SK-N-SH (cell line): ENCODE results near the gene ANKRD49. TPM values are rescaled to one million over a fixed set of nuclear protein-coding genes. Genes with fewer than 3 reads are reported as not detected.

Experiments
- CTCF ChIA-PET: fragments of 300-600, 350-600 bp; formaldehyde crosslinking; extraction: SDS; loops from one replicate; lab custom pipeline; 2021; lab: Yijun Ruan, JAX
- POLR2A ChIA-PET: fragments of 350-600 bp; sonication (Branson Sonifier 250); formaldehyde crosslinking; extraction: SDS; loops from one replicate; lab custom pipeline; 2020; ENCODE audit warnings: antibody characterized with exemption, inconsistent platforms; lab: Yijun Ruan, JAX
- DNase-seq: peaks from one replicate; pipeline ENCODE4 v3.0.0; 2012
- H2AFZ ChIP-seq: fragments of 200-600 bp; sonication (generic); 2 replicates; pipeline ENCODE4 v1.8.1; 2016; ENCODE audit warnings: antibody characterized with exemption, mild to moderate bottlenecking, low read depth
- H3F3A ChIP-seq: fragments of 200-600 bp; sonication (generic); replicated peaks from 2 replicates; pipeline ENCODE3; 2016; ENCODE audit warnings: antibody characterized with exemption, mild to moderate bottlenecking; ENCODE audit not compliant: insufficient read depth
- H3K27ac ChIP-seq, 2 experiments: fragments of 200-500 bp in 1 of 2; fragments of 200-600 bp in 1 of 2; sonication (Bioruptor generic) in 1 of 2; sonication (generic), shearing (Covaris generic) in 1 of 2; 2 replicates each; pipeline versions ENCODE4 v1.5.1 to v1.6.1; 2014 to 2016; ENCODE audit warnings: low read depth in 2 of 2, inconsistent platforms in 1 of 2, low read length in 1 of 2, mild to moderate bottlenecking in 1 of 2, mixed read lengths in 1 of 2
- H3K27me3 ChIP-seq: fragments of 200-600 bp; sonication (generic), shearing (Covaris generic); 2 replicates; pipeline ENCODE4 v1.6.1; 2016; ENCODE audit warnings: mixed run types; ENCODE audit not compliant: insufficient read depth
- H3K36me3 ChIP-seq, 2 experiments: fragments of 200-500 bp in 1 of 2; fragments of 200-600 bp in 1 of 2; sonication (Bioruptor generic) in 1 of 2; sonication (generic) in 1 of 2; replicated peaks in 1 of 2; 2 replicates each; pipeline versions ENCODE3 to v1.5.1; 2014 to 2016; ENCODE audit warnings: low read length in 1 of 2, mild to moderate bottlenecking in 1 of 2; ENCODE audit not compliant: insufficient read depth in 2 of 2, control insufficient read depth in 1 of 2
- H3K4me1 ChIP-seq, 2 experiments: fragments of 200-500 bp in 1 of 2; fragments of 200-600 bp in 1 of 2; sonication (Bioruptor generic) in 1 of 2; sonication (generic), shearing (Covaris generic) in 1 of 2; 2 replicates each; pipeline versions ENCODE4 v1.5.1 to v1.6.1; 2014 to 2016; ENCODE audit warnings: low read depth in 1 of 2, low read length in 1 of 2, mixed run types in 1 of 2; ENCODE audit not compliant: insufficient read depth in 2 of 2, control insufficient read depth in 1 of 2
- H3K4me2 ChIP-seq: fragments of 200-600 bp; sonication (generic), shearing (Covaris generic); 2 replicates; pipeline ENCODE4 v1.6.1; 2017; ENCODE audit warnings: mixed run types
- H3K4me3 ChIP-seq, 2 experiments: fragments of 200-500 bp in 1 of 2; fragments of 200-600 bp in 1 of 2; sonication (Bioruptor generic) in 1 of 2; sonication (generic), shearing (Covaris generic) in 1 of 2; 2 replicates each; pipeline versions ENCODE4 v1.5.1 to v1.8.1; 2014 to 2016; ENCODE audit warnings: low read depth in 2 of 2, inconsistent platforms in 1 of 2, low read length in 1 of 2, mild to moderate bottlenecking in 1 of 2, mixed read lengths in 1 of 2, moderate library complexity in 1 of 2
- H3K79me2 ChIP-seq: fragments of 200-600 bp; sonication (generic); 2 replicates; pipeline ENCODE4 v1.8.1; 2017; ENCODE audit warnings: mild to moderate bottlenecking; ENCODE audit not compliant: insufficient read depth
- H3K9ac ChIP-seq: fragments of 200-600 bp; sonication (generic); 2 replicates; pipeline ENCODE4 v1.6.1; 2017; ENCODE audit warnings: mixed run types
- H3K9me2 ChIP-seq: fragments of 200-600 bp; sonication (generic); 2 replicates; pipeline ENCODE4 v1.6.1; 2017; ENCODE audit warnings: mixed run types
- H3K9me3 ChIP-seq: fragments of 200-600 bp; sonication (generic); 2 replicates; pipeline ENCODE4 v1.6.1; 2017; ENCODE audit warnings: mixed run types, mild to moderate bottlenecking, moderate library complexity
- H4K20me1 ChIP-seq: fragments of 200-600 bp; sonication (generic); 2 replicates; pipeline ENCODE4 v1.6.1; 2017; ENCODE audit warnings: mild to moderate bottlenecking, mixed run types; ENCODE audit not compliant: insufficient read depth
- CTCF ChIP-seq: fragments of 200-600 bp; sonication (generic); IDR thresholded peaks from 2 replicates; pipeline ENCODE4 v1.6.1; 2017; ENCODE audit warnings: antibody characterized with exemption, mild to moderate bottlenecking, moderate library complexity
- ELF1 ChIP-seq: IDR thresholded peaks from 2 replicates; pipeline ENCODE4 v1.4.0; 2012
- MAX ChIP-seq: IDR thresholded peaks from 2 replicates; pipeline ENCODE4 v1.4.0; 2012; ENCODE audit warnings: low read depth
- MEF2A ChIP-seq: IDR thresholded peaks from 2 replicates; pipeline ENCODE4 v1.4.0; 2012; ENCODE audit warnings: low read depth, borderline replicate concordance
- MXI1 ChIP-seq: IDR thresholded peaks from 2 replicates; pipeline ENCODE4 v1.6.1; 2012; ENCODE audit warnings: mild to moderate bottlenecking, low read depth, low read length, improper control_type of control experiment
- PBX3 ChIP-seq: IDR thresholded peaks from 2 replicates; pipeline ENCODE4; 2012
- RAD21 ChIP-seq: IDR thresholded peaks from 2 replicates; pipeline ENCODE4 v1.6.1; 2012; ENCODE audit warnings: mild to moderate bottlenecking, low read length
- RCOR1 ChIP-seq: fragments of 150-350 bp; IDR thresholded peaks from 2 replicates; pipeline ENCODE4 v1.6.1; 2017; ENCODE audit warnings: antibody characterized with exemption, low read length
- SMC3 ChIP-seq: IDR thresholded peaks from 2 replicates; pipeline ENCODE4 v1.6.1; 2012; ENCODE audit warnings: low read depth, low read length, improper control_type of control experiment
- TAF1 ChIP-seq: IDR thresholded peaks from 2 replicates; pipeline ENCODE4 v1.6.1; 2012; ENCODE audit warnings: low read depth, mild to moderate bottlenecking, low read length, moderate library complexity, borderline replicate concordance
- USF1 ChIP-seq: IDR thresholded peaks from 2 replicates; pipeline ENCODE4 v1.4.0; 2012; ENCODE audit warnings: low read depth, borderline replicate concordance
- WGBS: methylation state at CpG from one replicate; pipeline ENCODE4 v1.1.6; 2017; ENCODE audit warnings: low lambda C conversion rate; 5-methylcytosine and 5-hydroxymethylcytosine counted together
- polyA plus RNA-seq, 3 experiments: library from polyadenylated mRNA; depleted of rRNA; stranded (reverse); fragments of >200 nt; gene quantifications; 2 replicates each; pipeline ENCODE4 v1.2.3, GENCODE V29; 2012

Gene ANKRD49
- polyA plus RNA-seq, 1 of the 3 experiments (the other 2 are of a cell fraction): 4.9 TPM

- Histone ChIP-seq H4K20me1 (no peaks in the 10 kb centered on the region), H3K9me3 (no peaks in the 10 kb centered on the region), H3K9ac (no peak overlapping the region), H3K9me2 (no peaks in the 10 kb centered on the region), H3K4me3 (no peak overlapping the region; a peak in 1 of 4 replicates), H3F3A (no peaks in the 10 kb centered on the region), H3K36me3 (no peaks in the 10 kb centered on the region), H3K79me2 (no peaks in the 10 kb centered on the region), H3K4me2 (no peak overlapping the region)
- ChIA-PET POLR2A (no interaction called here), CTCF (interaction anchor here (0.6 to 1.8 kb wide), 22 partner anchors 10 to 630 kb away, joined by 3 to 8 read pairs (median 3); partner anchors contain the start of gene AMOTL1)
- WGBS: 24% methylated on average over 5 of the region's 5 CpGs
- no peak for TF ChIP-seq PBX3
- TF ChIP-seq USF1: no peak
- TF ChIP-seq CTCF: peak; percentile 87
- TF ChIP-seq ELF1: no peak
- no peak for TF ChIP-seq TAF1
- TF ChIP-seq SMC3: peak; percentile 23
- TF ChIP-seq MEF2A: no peak
- peak; percentile 57 for TF ChIP-seq RAD21
- TF ChIP-seq, all 33 proteins: peak for 3
- peak; percentile 38 for DNase-seq
- Histone ChIP-seq H3K27me3 (no peaks in the 10 kb centered on the region), H3K4me1 (no peaks in the 10 kb centered on the region), H3K27ac (no peak overlapping the region), H2AFZ (0 out of 2 replicates have a peak overlapping the region, but pooled peaks have one; percentile 23)
Observed at GRCh38 chr11:94519478-94520084, 25.8 kb downstream of the ANKRD49 start.

GRCh38 chr11:94521684-94522083 lies 27.9 kb downstream of the ANKRD49 start:
- CTCF ChIA-PET: interaction anchor here (0.9 to 1.4 kb wide), 4 partner anchors 13 to 626 kb away, joined by 3 read pairs; no protein-coding TSS in a partner anchor
- no peak for TF ChIP-seq MXI1
- no peak for TF ChIP-seq RCOR1
- TF ChIP-seq MAX: no peak
- peak; percentile 48 for TF ChIP-seq CTCF
- POLR2A ChIA-PET: no interaction called here
- peaks cover 0 to 10% of the 10 kb centered on the region in 2 experiments; a peak in 2 of 4 replicates for H3K4me1 ChIP-seq
- no peak overlapping the region for H3K9ac ChIP-seq
- H3K9me3 ChIP-seq: no peaks in the 10 kb centered on the region
- no peaks in the 10 kb centered on the region for H4K20me1 ChIP-seq
- H3K4me2 ChIP-seq: no peak overlapping the region
- no peak for DNase-seq
- H3K36me3 ChIP-seq: no peaks in the 10 kb centered on the region
- H3K79me2 ChIP-seq: no peaks in the 10 kb centered on the region
- WGBS: 69% methylated on average over 5 of the region's 5 CpGs
- no peak overlapping the region for H2AFZ ChIP-seq
- no peaks in the 10 kb centered on the region for H3K27me3 ChIP-seq
- no peak overlapping the region for H3K4me3 ChIP-seq
- no peaks in the 10 kb centered on the region for H3F3A ChIP-seq
- H3K27ac ChIP-seq: no peak overlapping the region
- no peaks in the 10 kb centered on the region for H3K9me2 ChIP-seq
